Measurements from ENCODE around the gene PIGO.

PIGO gene

GRCh38 chr9:35071814-35072460 is 24.5 kb downstream of the PIGO start:
- DNase-seq (ENCODE audit: low spot score) = peak; percentile 82

- DNase-seq (ENCODE audit: low spot score) = no peak
Measured at GRCh38 chr9:35070823-35071813, 25.3 kb downstream of the PIGO start.

- DNase-seq (ENCODE audit: low spot score) = no peak
Measured at GRCh38 chr9:35069020-35069419, 27.4 kb downstream of the PIGO start.

- no peak for DNase-seq (ENCODE audit: low spot score)
Measured at GRCh38 chr9:35067056-35067455, 29.3 kb downstream of the PIGO start.

GRCh38 chr9:35060548-35061207 is 35.7 kb downstream of the PIGO start:
- DNase-seq (ENCODE audit: low spot score) = no peak

GRCh38 chr9:35059438-35059837 is 37.0 kb downstream of the PIGO start:
- no peak for DNase-seq (ENCODE audit: low spot score)

GRCh38 chr9:35057271-35057620 is 39.1 kb downstream of the PIGO start:
- DNase-seq (ENCODE audit: low spot score) = no peak

GRCh38 chr9:35056571-35057270 is 39.7 kb downstream of the PIGO start:
- no peak for DNase-seq (ENCODE audit: low spot score)

- DNase-seq (ENCODE audit: low spot score) = no peak
Measured at GRCh38 chr9:35054871-35055644, 41.3 kb downstream of the PIGO start.

GRCh38 chr9:35054185-35054835 is 42.1 kb downstream of the PIGO start:
- no peak for DNase-seq (ENCODE audit: low spot score)

- DNase-seq (ENCODE audit: low spot score) = peak; percentile 53
Measured at GRCh38 chr9:35051069-35051967, 45.1 kb downstream of the PIGO start.

GRCh38 chr9:35048511-35048910 is 47.9 kb downstream of the PIGO start:
- no peak for DNase-seq (ENCODE audit: low spot score)

- DNase-seq (ENCODE audit: low spot score) = no peak
Measured at GRCh38 chr9:35044071-35044470, 52.3 kb downstream of the PIGO start.

GRCh38 chr9:35042891-35043545 is 53.4 kb downstream of the PIGO start:
- DNase-seq (ENCODE audit: low spot score) = no peak

- DNase-seq (ENCODE audit: low spot score) = no peak
Measured at GRCh38 chr9:35042081-35042604, 54.2 kb downstream of the PIGO start.
